NCI-H2029 treated with DMSO at 0.1 percent for 48 hours (cell line): ENCODE measurements around the gene ZNF808.
"Not testable (repeated sequence)": the region's sequence is repeated elsewhere in the genome, so short reads cannot be mapped to it uniquely, and the experiment has no call there.

Experiments
- DNase-seq: peaks from one replicate; lab custom pipeline; 2025; lab: John Stamatoyannopoulos, UW

Gene ZNF808

GRCh38 chr19:52535771-52536447 is 8.4 kb downstream of the ZNF808 start:
- DNase-seq = peak; percentile 19

DNA sequence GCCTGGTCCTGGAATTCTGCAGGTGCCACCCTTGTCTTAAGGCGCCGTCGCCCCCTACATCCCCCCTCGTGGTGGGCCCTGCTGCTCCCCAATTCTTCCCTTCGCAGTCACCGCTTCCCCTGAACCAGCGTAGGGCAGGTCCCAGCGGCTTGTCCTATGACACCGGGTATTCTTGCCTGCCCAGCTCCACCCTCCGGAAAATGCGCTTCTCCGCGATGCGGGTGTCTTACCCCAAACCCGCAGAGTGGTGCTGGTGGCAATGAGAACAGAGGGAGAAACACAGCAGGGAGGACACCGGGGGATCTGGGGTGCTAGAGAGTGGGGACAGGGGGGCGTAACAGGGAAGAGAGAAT is 9.0 kb downstream of the ZNF808 start:
- no peak for DNase-seq

DNA sequence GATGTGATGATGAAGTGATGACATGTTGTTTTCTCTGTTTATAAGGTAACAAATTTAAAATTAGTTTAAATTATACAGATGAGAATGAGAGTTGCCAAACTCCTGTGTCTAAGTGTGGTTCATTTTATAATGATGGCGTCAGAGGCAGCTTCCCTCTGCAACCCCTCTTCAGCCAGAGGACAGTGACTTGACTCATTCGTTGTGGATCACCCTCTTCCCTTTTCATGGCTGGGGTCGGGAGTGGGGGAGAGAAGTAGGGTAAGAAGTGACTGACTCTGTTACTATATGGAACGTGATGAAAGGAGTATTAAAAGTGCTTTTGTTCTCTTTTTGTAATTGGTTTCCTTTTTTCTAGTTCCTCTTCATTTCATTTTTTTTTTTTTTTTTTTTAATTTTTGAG is 11.3 kb downstream of the ZNF808 start:
- not testable (repeated sequence) for DNase-seq

DNA sequence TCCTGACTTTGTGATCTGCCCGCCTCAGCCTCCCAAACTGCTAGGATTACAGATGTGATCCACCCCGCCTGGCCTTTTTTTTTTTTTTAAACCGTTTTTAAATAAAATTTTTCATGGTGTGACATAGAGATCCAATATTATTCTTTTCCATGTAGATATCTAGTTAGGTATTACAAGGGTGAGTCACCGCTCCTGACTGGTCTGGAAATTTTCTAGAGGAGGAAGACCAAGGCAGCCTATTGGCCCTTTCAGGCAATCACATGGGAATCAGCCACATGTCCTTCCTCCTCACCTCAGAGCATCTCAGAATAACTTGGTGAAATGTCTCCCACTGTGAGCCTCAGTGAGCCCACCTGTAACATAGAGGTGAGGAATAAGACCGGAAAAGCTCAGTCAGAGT is 13.7 kb downstream of the ZNF808 start:
- DNase-seq = not testable (repeated sequence)

GRCh38 chr19:52541608-52542007 is 14.1 kb downstream of the ZNF808 start:
- no peak for DNase-seq

GRCh38 chr19:52542541-52542940 is 15.1 kb downstream of the ZNF808 start:
- not testable (repeated sequence) for DNase-seq

DNA sequence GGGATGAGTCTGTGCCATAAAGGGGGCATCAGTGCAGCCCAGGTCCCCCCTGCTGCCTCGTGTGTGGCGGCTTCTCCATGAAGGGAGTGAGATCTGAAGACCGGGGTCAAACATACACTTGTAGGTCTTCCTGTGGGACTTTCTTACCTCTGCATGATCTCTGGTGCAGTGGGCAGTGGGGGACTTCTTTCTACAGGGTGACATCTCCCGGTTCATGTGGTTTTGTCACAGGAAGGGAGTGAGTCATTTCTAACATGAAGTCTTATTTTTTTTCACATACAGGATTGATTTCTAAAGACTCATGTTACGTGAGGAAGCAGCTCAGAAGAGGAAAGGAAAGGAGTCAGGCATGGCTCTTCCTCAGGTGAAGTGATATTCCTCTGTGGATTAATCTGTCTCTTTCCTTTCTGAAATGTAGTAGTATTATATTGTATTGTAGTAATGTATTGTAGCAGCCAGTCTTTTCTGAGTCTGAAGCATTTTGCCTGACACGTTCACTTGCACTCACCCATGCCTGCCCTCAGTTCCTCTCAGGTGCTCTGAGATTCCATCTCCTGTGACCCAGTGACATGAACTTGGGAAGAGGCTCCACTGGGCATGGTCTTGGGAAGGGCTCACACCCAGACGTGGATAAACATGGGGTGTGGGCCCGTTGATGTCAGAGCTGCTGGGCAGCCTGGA is 15.7 kb downstream of the ZNF808 start:
- DNase-seq = no peak

DNA sequence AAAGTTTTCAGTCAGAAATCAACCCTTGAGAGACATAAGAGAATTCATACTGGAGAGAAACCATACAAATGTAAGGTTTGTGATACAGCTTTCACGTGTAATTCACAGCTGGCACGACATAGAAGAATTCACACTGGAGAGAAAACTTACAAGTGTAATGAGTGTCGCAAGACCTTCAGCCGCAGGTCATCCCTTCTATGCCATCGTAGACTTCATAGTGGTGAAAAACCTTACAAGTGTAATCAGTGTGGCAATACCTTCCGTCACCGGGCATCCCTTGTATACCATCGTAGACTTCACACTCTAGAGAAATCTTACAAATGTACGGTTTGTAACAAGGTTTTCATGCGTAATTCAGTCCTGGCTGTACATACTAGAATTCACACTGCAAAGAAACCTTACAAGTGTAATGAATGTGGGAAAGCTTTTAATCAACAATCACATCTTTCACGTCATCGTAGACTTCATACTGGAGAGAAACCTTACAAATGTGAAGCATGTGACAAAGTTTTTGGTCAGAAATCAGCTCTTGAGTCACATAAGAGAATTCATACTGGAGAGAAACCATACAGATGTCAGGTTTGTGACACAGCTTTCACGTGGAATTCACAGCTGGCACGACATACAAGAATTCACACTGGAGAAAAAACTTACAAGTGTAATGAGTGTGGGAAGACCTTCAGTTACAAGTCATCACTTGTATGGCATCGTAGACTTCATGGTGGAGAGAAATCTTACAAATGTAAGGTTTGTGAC is 26.9 kb downstream of the ZNF808 start:
- no peak for DNase-seq

DNA sequence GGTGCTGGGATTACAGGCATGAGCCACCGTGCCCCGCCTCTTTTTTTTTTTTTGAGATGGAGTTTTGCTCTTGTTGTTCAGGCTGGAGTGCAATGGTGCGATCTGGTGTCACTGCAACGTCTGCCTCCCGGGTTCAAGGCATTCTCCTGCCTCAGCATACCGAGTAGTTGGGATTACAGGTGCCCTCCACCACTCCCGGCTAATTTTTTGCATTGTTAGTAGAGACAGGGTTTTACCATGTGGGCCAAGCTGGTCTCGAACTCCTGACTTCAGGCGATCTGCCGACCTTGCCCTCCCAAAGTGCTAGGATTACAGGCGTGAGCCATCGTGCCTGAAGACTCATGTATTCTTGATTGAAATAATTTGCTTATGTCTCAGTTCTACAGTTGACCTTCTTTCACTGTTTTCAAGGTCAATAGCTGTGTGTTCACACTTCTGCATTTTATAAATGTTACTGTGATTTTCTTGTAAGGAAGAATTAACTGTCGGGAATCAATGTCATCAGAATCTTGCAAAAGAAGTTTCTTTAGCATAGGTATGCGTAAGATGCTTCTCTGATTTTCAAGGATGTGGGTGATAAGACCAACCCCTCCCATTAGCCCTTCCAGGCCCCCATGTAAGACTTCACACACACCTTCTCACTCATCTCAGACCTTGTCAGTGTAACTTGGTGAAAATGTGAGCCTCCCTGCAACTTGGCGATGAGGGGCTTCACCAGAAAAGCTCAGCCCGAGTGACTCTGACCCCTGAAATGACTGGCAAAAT is 29.9 kb downstream of the ZNF808 start:
- DNase-seq = no peak

DNA sequence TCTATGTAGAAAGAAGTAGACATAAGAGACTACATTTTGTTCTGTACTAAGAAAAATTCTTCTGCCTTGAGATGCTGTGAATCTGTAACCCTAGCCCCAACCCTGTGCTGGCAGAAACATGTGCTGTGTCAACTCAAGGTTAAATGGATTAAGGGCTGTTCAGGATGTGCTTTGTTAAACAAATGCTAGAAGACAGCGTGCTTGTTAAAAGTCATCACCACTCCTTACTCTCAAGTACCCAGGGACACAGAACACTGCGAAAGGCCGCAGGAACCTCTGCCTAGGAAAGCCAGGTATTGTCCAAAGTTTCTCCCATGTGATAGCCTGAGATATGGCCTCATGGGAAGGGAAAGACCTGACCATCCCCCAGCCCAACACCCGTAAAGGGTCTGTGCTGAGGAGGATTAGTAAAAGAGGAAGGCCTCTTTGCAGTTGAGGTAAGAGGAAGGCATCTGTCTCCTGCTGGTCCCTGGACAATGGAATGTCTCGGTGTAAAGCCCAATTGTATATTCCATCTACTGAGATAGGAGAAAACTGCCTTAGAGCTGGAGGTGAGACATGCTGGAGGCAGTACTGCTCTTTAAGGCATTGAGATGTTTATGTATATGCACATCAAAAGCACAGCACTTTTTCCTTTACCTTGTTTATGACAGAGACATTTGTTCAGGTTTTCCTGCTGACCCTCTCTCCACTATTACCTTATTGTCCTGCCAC is 31.4 kb downstream of the ZNF808 start:
- not testable (repeated sequence) for DNase-seq

GRCh38 chr19:52561611-52562010 is 34.1 kb downstream of the ZNF808 start:
- not testable (repeated sequence) for DNase-seq

GRCh38 chr19:52566121-52566520 is 38.7 kb downstream of the ZNF808 start:
- DNase-seq = no peak

DNA sequence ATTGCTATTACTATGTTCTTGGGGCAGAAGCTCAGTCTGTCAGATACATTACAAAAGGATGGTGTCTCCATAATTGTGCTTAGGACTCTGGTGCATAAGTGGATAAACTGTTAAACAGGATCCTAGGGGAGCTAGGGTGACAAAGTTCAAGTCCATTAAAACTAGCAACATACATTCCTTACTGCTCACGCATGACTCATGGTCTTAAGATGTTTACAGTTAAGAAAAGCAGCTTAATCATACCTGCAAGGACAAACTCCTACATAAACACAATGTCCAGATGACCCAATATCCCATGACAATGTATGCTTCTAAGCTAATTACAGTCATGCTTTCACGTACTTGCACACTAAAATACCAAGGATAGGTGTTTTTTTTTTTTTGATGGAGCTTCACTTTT is 39.1 kb downstream of the ZNF808 start:
- no peak for DNase-seq

- no peak for DNase-seq
Observed at GRCh38 chr19:52567921-52568320, 40.5 kb downstream of the ZNF808 start.

GRCh38 chr19:52569638-52569999 is 42.2 kb downstream of the ZNF808 start:
- not testable (repeated sequence) for DNase-seq

DNA sequence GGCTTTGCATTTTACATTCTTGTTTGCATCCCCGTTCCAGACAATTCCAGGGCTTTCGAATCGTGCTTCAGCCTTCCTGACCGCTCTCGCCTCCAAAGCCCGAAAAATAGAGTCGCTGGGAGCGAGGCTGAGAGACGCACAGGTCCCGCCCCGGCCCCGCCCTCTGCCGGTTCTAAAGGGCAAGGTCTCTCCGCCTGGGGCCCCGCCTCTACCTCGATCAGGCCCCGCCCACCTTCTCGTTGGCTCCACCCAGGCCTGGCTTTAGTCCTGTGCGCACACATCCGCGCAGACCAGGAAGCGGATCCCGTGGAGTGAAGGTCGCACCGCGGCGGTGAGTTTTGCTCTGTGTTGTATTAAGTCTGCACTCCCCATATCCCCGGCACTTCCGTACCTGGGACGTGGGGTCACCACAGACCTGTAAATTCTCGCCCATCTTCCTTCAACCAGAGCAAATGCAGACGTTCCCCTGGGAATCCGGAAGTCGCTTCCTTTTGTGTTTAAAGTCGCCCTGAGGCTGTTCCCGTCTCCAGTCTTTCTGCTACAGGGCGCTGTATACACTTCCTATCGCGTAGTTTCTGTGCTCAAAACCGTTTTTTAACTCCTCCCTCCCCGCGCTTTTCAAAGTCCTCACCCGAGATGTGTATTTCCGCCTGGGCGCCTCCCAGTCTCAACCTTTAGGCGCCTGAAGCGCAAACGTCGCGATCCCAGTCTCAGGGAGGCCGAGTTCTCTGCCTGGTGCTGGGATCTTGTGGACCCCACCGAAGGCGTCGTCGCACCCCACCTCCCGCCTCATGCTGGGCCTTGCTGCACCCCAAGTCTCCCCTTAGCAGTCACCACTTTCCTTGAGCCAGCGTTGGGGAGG is 42.8 kb downstream of the ZNF808 start, which contains the start of gene ZNF701:
Gene ZNF701, plus strand, starts transcription at position 288 of the 862 bp plus-strand sequence. CDS start 3,861 bp downstream, outside the sequence.
- DNase-seq = peak; percentile 78

DNA sequence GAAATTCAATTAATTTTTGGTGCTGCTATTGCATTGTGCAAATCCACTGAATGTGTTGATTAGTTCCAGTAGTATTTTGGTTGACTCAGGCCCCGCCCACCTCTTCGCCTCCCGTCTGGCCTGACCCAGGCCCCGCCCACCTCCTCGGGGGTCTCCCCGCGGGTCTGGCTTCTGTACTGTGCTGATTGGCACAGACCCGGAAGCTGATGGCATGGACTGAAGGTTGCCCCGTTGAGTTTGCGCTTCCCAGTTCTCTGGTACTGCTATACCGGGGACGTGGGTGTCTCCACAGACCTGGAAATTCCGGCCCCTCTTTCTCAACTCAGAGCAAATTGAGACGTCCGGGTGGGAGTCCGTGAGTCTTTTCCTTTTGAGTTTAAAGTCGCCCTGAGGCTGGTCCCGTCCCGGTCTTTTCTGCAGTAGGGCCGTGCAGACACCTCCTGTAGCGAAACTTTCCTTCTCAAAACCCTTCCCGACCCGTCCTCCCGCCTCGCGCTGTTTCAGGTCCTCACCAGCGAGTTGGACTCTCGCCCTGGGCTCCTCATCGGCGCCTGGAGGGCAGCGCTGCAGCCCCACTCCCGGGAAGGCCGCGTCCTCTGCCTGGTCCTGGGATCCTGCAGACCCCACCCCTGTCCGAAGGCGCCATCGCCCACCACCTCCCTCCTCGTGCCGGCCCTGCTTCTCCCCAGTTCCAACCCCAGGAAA is 57.4 kb downstream of the ZNF808 start:
- DNase-seq = no peak

- no peak for DNase-seq
Observed at GRCh38 chr19:52585604-52586003, 58.1 kb downstream of the ZNF808 start.

DNA sequence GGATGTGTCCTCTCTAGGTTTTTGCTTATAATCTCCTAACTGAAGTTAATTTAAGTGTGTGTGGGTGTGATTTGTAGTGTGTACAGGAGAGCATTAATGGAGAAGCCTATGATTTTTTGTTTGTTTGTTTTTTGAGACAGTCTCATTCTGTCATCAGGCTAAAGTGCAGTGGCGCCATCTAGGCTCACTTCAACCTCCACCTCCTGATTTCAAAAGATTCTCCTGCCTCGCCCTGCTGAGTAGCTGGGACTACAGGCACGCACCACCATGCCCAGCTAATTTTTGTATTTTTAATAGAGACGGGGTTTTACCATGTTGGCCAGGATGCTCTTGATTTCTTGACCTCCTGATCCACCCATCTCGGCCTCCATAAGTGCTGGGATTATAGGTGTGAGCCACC is 63.3 kb downstream of the ZNF808 start:
- DNase-seq = no peak

DNA sequence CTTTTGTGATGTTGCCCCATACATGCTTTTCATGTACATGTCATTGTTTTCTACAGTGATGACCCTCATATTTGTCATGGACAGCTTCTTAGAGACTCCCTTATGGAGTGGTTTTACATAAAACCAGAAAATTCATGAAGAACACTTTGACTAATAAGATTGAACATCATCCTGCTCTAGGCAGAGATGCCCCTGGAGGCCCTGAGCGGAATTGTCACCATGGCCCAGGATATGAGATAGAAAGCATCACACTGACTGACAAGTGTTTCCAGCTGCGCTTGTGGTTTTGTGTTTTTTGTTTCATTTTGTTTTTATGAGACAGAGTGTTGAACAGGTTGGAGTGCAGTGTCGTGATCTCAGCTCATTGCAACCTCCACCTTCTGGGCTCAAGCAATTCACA is 64.8 kb downstream of the ZNF808 start:
- no peak for DNase-seq
